ENCODE measurements around the gene TRABD2A. TPM values are rescaled to one million over a fixed set of nuclear protein-coding genes. Genes with fewer than 3 reads are reported as not detected.

TRABD2A gene
- polyA plus RNA-seq, 1 donor (not counting 4 experiments of a cell fraction or from before 2014, with no cell fraction given), result 0.54 TPM

DNA sequence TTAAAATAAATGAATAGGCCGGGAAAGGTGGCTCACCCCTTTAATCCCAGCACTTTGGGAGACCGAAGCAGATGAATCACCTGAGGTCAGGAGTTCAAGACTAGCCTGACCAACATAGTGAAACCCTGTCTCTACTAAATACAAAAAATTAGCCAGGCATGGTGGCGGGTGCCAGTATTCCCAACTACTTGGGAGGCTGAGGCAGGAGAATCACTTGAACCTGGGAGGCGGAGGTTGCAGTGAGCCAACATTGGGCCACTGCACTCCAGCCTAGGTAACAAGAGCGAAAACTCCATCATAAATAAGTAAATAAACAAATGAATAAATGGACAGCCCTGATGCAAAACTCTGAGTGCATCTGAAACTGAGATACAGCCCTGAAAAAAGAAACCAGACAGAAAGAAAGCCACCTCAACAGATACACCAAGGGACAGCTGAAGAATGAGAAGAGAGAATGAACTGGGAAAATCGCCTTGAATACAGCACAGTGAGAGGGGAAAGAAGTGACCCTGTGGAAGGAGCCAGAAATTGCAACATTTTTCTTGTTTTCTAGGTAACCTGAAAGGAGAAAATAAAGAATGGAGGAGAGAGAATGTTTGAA is 64.4 kb downstream of the TRABD2A start:
- H3K27me3 ChIP-seq (ENCODE audit: control insufficient read depth, extremely low read depth, insufficient read depth, low read length), result no peaks in the 10 kb centered on the region
- no peaks in the 10 kb centered on the region for H3K4me1 ChIP-seq (ENCODE audit: control insufficient read depth, extremely low read depth, insufficient read depth, low read length)
- no peak overlapping the region for H3K4me3 ChIP-seq (ENCODE audit: control insufficient read depth in 2 of 3, extremely low read depth in 1 of 3, insufficient read depth in 2 of 3, low read depth in 1 of 3, low read length in 3 of 3)
- no peak overlapping the region for H3K27ac ChIP-seq (ENCODE audit: control insufficient read depth, insufficient read depth, low read length)
- H3K4me2 ChIP-seq (ENCODE audit: control insufficient read depth, extremely low read depth, insufficient read depth, low read depth, low read length), result no peak overlapping the region
- no peak overlapping the region for H2AFZ ChIP-seq (ENCODE audit: control insufficient read depth, low read length)
- H3K9me3 ChIP-seq (ENCODE audit: control insufficient read depth, low read depth, low read length), result no peaks in the 10 kb centered on the region
- no peaks in the 10 kb centered on the region for H3K79me2 ChIP-seq (ENCODE audit: control insufficient read depth, insufficient read depth, low read length)
- dilution Hi-C loops (cut with MboI; ENCODE audit: extremely low pct_ligation_motif_present, low sequenced_read_pairs), result no loop called here
- no peaks in the 10 kb centered on the region for H3K9me1 ChIP-seq (ENCODE audit: control insufficient read depth, extremely low read depth, insufficient read depth, low read length)
- no peak for FAIRE-seq
- TF ChIP-seq, protein P1, sequence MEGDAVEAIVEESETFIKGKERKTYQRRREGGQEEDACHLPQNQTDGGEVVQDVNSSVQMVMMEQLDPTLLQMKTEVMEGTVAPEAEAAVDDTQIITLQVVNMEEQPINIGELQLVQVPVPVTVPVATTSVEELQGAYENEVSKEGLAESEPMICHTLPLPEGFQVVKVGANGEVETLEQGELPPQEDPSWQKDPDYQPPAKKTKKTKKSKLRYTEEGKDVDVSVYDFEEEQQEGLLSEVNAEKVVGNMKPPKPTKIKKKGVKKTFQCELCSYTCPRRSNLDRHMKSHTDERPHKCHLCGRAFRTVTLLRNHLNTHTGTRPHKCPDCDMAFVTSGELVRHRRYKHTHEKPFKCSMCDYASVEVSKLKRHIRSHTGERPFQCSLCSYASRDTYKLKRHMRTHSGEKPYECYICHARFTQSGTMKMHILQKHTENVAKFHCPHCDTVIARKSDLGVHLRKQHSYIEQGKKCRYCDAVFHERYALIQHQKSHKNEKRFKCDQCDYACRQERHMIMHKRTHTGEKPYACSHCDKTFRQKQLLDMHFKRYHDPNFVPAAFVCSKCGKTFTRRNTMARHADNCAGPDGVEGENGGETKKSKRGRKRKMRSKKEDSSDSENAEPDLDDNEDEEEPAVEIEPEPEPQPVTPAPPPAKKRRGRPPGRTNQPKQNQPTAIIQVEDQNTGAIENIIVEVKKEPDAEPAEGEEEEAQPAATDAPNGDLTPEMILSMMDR (optimal IDR thresholded peaks at IDR 0.05 in 1 of 3, IDR thresholded peaks at IDR 0.05 in 1 of 3, conservative IDR thresholded peaks at IDR 0.05 in 1 of 3; ENCODE audit: extremely low read depth in 1 of 3, insufficient read depth in 2 of 3, low read length in 3 of 3), result no peak
- no peak for TF ChIP-seq EZH2 (IDR thresholded peaks at IDR 0.05; ENCODE audit: low read length)
- no peak for DNase-seq (ENCODE audit: low read depth, low spot score)
- no peak overlapping the region for H3K9ac ChIP-seq (ENCODE audit: control insufficient read depth, extremely low read depth, insufficient read depth, low read length)
- no peaks in the 10 kb centered on the region for H3K36me3 ChIP-seq (ENCODE audit: control insufficient read depth in 2 of 2, extremely low read depth in 1 of 2, insufficient read depth in 2 of 2, low read length in 2 of 2)
- H4K20me1 ChIP-seq (ENCODE audit: control insufficient read depth, extremely low read depth, insufficient read depth, low read length), result no peaks in the 10 kb centered on the region

DNA sequence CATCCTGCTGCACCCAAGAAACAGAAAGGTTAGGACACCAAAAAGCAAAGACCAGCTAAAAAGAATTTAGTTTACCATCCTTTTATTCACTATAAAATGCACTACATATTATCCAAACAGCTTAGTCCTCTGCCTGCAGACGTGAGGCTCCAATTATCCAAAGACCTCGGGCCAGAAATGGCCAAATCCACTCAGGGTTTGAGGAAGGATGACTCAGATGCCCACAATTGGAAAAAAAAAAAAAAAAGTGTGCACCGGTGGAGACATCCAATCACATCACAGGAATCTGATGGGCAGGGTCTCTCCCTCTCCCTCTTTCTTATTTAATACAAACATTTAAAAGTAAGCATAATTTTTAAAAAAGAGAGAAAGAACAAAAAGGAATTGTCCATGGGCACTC is 65.7 kb downstream of the TRABD2A start:
- H3K4me3 ChIP-seq (ENCODE audit: control insufficient read depth in 2 of 3, extremely low read depth in 1 of 3, insufficient read depth in 2 of 3, low read depth in 1 of 3, low read length in 3 of 3), result no peak overlapping the region
- FAIRE-seq, result no peak

More for the DNA sequence above, 65.7 kb downstream of the TRABD2A start:
- Histone ChIP-seq H3K27me3 (ENCODE audit: control insufficient read depth, extremely low read depth, insufficient read depth, low read length) (no peaks in the 10 kb centered on the region), H3K4me2 (ENCODE audit: control insufficient read depth, extremely low read depth, insufficient read depth, low read depth, low read length) (no peak overlapping the region), H3K36me3 (ENCODE audit: control insufficient read depth in 2 of 2, extremely low read depth in 1 of 2, insufficient read depth in 2 of 2, low read length in 2 of 2) (no peaks in the 10 kb centered on the region), H3K4me1 (ENCODE audit: control insufficient read depth, extremely low read depth, insufficient read depth, low read length) (no peaks in the 10 kb centered on the region), H3K27ac (ENCODE audit: control insufficient read depth, insufficient read depth, low read length) (no peak overlapping the region), H3K79me2 (ENCODE audit: control insufficient read depth, insufficient read depth, low read length) (no peaks in the 10 kb centered on the region), H3K9ac (ENCODE audit: control insufficient read depth, extremely low read depth, insufficient read depth, low read length) (no peak overlapping the region), H3K9me3 (ENCODE audit: control insufficient read depth, low read depth, low read length) (no peaks in the 10 kb centered on the region), H2AFZ (ENCODE audit: control insufficient read depth, low read length) (no peak overlapping the region), H4K20me1 (ENCODE audit: control insufficient read depth, extremely low read depth, insufficient read depth, low read length) (no peaks in the 10 kb centered on the region), H3K9me1 (ENCODE audit: control insufficient read depth, extremely low read depth, insufficient read depth, low read length) (no peaks in the 10 kb centered on the region)
- TF ChIP-seq EZH2 (IDR thresholded peaks at IDR 0.05; ENCODE audit: low read length), result no peak
- TF ChIP-seq, protein P1 (optimal IDR thresholded peaks at IDR 0.05 in 1 of 3, IDR thresholded peaks at IDR 0.05 in 1 of 3, conservative IDR thresholded peaks at IDR 0.05 in 1 of 3; ENCODE audit: extremely low read depth in 1 of 3, insufficient read depth in 2 of 3, low read length in 3 of 3), result no peak
- dilution Hi-C loops (cut with MboI; ENCODE audit: extremely low pct_ligation_motif_present, low sequenced_read_pairs), result no loop called here
- DNase-seq (ENCODE audit: low read depth, low spot score), result no peak

Measured in keratinocyte (primary cell).